GM23338 (cell line): ENCODE measurements around the gene ST6GALNAC3. TPM values are rescaled to one million over a fixed set of nuclear protein-coding genes. Genes with fewer than 3 reads are reported as not detected.

ENCODE experiments used
- ATAC-seq: fragments of 200-7000 bp; cut with Tn5 transposase; 3 replicates; pipeline ENCODE4 v1.9.1; 2020
- DNase-seq: peaks from one replicate; pipeline ENCODE4 v3.0.0-alpha.2; 2015; ENCODE audit warnings: low spot score
- H2AFZ ChIP-seq: fragments of 200-600 bp; sonication (generic); 2 replicates; pipeline ENCODE4 v1.8.0; 2016; ENCODE audit warnings: antibody characterized with exemption, mild to moderate bottlenecking, moderate library complexity
- H3F3A ChIP-seq: fragments of 200-600 bp; sonication (generic); replicated peaks from 2 replicates; pipeline ENCODE4 v1.8.0; 2017; ENCODE audit warnings: antibody characterized with exemption, mixed run types, low read depth
- H3K27ac ChIP-seq: fragments of 200-600 bp; sonication (generic); 2 replicates; pipeline ENCODE4 v1.6.1; 2016; ENCODE audit warnings: low read depth
- H3K27me3 ChIP-seq: fragments of 200-600 bp; sonication (generic); 2 replicates; pipeline ENCODE4 v1.8.0; 2016; ENCODE audit warnings: mild to moderate bottlenecking, mixed run types, moderate library complexity; ENCODE audit not compliant: insufficient read depth
- H3K36me3 ChIP-seq: fragments of 200-600 bp; sonication (generic); 2 replicates; pipeline ENCODE4 v1.8.0; 2016; ENCODE audit warnings: mild to moderate bottlenecking; ENCODE audit not compliant: insufficient read depth
- H3K4me1 ChIP-seq: fragments of 200-600 bp; sonication (generic); 2 replicates; pipeline ENCODE4 v1.8.0; 2016; ENCODE audit warnings: mild to moderate bottlenecking, moderate library complexity; ENCODE audit not compliant: insufficient read depth
- H3K4me2 ChIP-seq: fragments of 200-600 bp; sonication (generic); 2 replicates; pipeline ENCODE4 v1.7.1; 2017; ENCODE audit warnings: mixed run types
- H3K4me3 ChIP-seq: fragments of 200-600 bp; sonication (generic); 2 replicates; pipeline ENCODE4 v1.6.1; 2016; ENCODE audit warnings: mixed run types
- H3K79me2 ChIP-seq: fragments of 200-600 bp; sonication (generic); replicated peaks from 2 replicates; pipeline ENCODE4 v1.8.0; 2017; ENCODE audit warnings: mild to moderate bottlenecking; ENCODE audit not compliant: insufficient read depth
- H3K9me2 ChIP-seq: fragments of 200-600 bp; sonication (generic); 2 replicates; pipeline ENCODE4 v1.8.0; 2017; ENCODE audit not compliant: insufficient read depth
- H4K20me1 ChIP-seq: fragments of 200-600 bp; sonication (generic); replicated peaks from 2 replicates; pipeline ENCODE4 v1.8.0; 2017; ENCODE audit warnings: mild to moderate bottlenecking; ENCODE audit not compliant: insufficient read depth
- H3K27ac Mint-ChIP-seq: 2 replicates; pipeline ENCODE4 v1.8.0; 2020; ENCODE audit warnings: inconsistent platforms, mild to moderate bottlenecking, moderate library complexity, mixed read lengths
- H3K27me3 Mint-ChIP-seq: 3 replicates; pipeline ENCODE4 v1.8.0; 2022; ENCODE audit warnings: low read depth, mild to moderate bottlenecking, moderate library complexity, mixed read lengths, inconsistent platforms; ENCODE audit not compliant: insufficient read depth, poor library complexity
- H3K36me3 Mint-ChIP-seq: 3 replicates; pipeline ENCODE4 v1.8.0; 2021; ENCODE audit warnings: low read depth, mild to moderate bottlenecking, inconsistent platforms, moderate library complexity, mixed read lengths
- H3K4me1 Mint-ChIP-seq: 3 replicates; pipeline ENCODE4 v1.8.0; 2020; ENCODE audit warnings: mild to moderate bottlenecking, inconsistent platforms, mixed read lengths
- H3K4me3 Mint-ChIP-seq: 3 replicates; pipeline ENCODE4 v1.8.0; 2021; ENCODE audit warnings: moderate library complexity, mild to moderate bottlenecking, inconsistent platforms, mixed read lengths
- H3K9me3 Mint-ChIP-seq: 3 replicates; pipeline ENCODE4 v1.8.0; 2020; ENCODE audit warnings: moderate library complexity, mild to moderate bottlenecking, inconsistent platforms, mixed read lengths
- CREB1 ChIP-seq: fragments of 250-450 bp; sonication (Bioruptor Pico); IDR thresholded peaks from 2 replicates; pipeline ENCODE4 v1.5.0; 2020; ENCODE audit warnings: low read depth, mild to moderate bottlenecking, moderate library complexity
- CTCF ChIP-seq, 2 experiments: fragments of 200-600 bp in 1 of 2; sonication (generic) in 1 of 2; conservative IDR thresholded peaks; 2 replicates each; pipeline versions ENCODE4 v1.5.1 to v1.6.1; 2016 to 2017; ENCODE audit warnings: antibody characterized with exemption in 2 of 2, low read depth in 2 of 2, mild to moderate bottlenecking in 2 of 2, moderate library complexity in 1 of 2
- ETS1 ChIP-seq: IDR thresholded peaks from 2 replicates; pipeline ENCODE4 v1.6.1; 2016; ENCODE audit warnings: antibody characterized with exemption
- EZH2phosphoT487 ChIP-seq: fragments of 200-600 bp; sonication (generic); IDR thresholded peaks from one replicate; pipeline ENCODE4 v1.8.1; 2018; ENCODE audit warnings: antibody characterized with exemption; ENCODE audit not compliant: unreplicated experiment
- NANOG ChIP-seq: IDR thresholded peaks from 2 replicates; pipeline ENCODE4 v1.6.1; 2016; ENCODE audit warnings: antibody characterized with exemption, borderline replicate concordance
- POLR2AphosphoS5 ChIP-seq: IDR thresholded peaks from 2 replicates; pipeline ENCODE4 v1.6.1; 2016; ENCODE audit warnings: antibody characterized with exemption, low read depth
- REST ChIP-seq: IDR thresholded peaks from one replicate; pipeline ENCODE4 v1.6.1; 2018; ENCODE audit warnings: antibody characterized with exemption; ENCODE audit not compliant: unreplicated experiment
- STAT1 ChIP-seq: IDR thresholded peaks from one replicate; pipeline ENCODE4 v1.6.1; 2016; ENCODE audit warnings: antibody characterized with exemption; ENCODE audit not compliant: unreplicated experiment
- ZNF114 ChIP-seq: fragments of 250-450 bp; sonication (Bioruptor Pico); IDR thresholded peaks from 2 replicates; pipeline ENCODE4 v1.5.0; 2020; ENCODE audit warnings: mild to moderate bottlenecking, moderate library complexity
- ZNF331 ChIP-seq: fragments of 250-450 bp; sonication (Bioruptor Pico); IDR thresholded peaks from 2 replicates; pipeline ENCODE4 v1.5.0; 2020; ENCODE audit warnings: low read depth, mild to moderate bottlenecking, moderate library complexity
- polyA plus RNA-seq: library from polyadenylated mRNA; unstranded; fragments of >200 nt; fragmentation: Nextera tagmentation; extraction: Ambion mirVana; gene quantifications from 2 replicates; pipeline ENCODE4 v1.2.1, GENCODE V29; 2016
- total RNA-seq: library from RNA; depleted of rRNA; stranded (reverse); fragments of >200 nt; shearing (Covaris generic); gene quantifications from 2 replicates; pipeline ENCODE4 v1.2.3, GENCODE V29; 2014

ST6GALNAC3 gene
- total and polyA plus RNA-seq, 2 experiments from 2014 or later = 4.7 to 11.6 TPM

- no peak for TF ChIP-seq ETS1
- TF ChIP-seq EZH2phosphoT487 = no peak
- TF ChIP-seq NANOG = no peak
- TF ChIP-seq ZNF114 = no peak
- TF ChIP-seq POLR2AphosphoS5 = no peak
- TF ChIP-seq REST = no peak
- no peak for TF ChIP-seq ZNF331 (CRISPR knock-in tag)
Measured at GRCh38 chr1:76189310-76189709, 114.8 kb downstream of the ST6GALNAC3 start (continued).

- Histone ChIP-seq H3K9me2 (peaks cover 28% of the 10 kb centered on the region), H3K36me3 (no peaks in the 10 kb centered on the region), H4K20me1 (no peaks in the 10 kb centered on the region), H3K27ac (no peak overlapping the region), H3K79me2 (no peaks in the 10 kb centered on the region; the same call in 1 of the 2 replicates), H3K4me3 (no peak overlapping the region), H3K4me2 (no peak overlapping the region), H3K4me1 (peaks cover 6% of the 10 kb centered on the region), H3F3A (no peaks in the 10 kb centered on the region), H3K27me3 (no peaks in the 10 kb centered on the region), H2AFZ (no peak overlapping the region)
- Mint-ChIP-seq H3K36me3 (no peaks in the 10 kb centered on the region), H3K4me1 (peaks cover 9% of the 10 kb centered on the region; the same call in 1 of the 3 replicates), H3K27ac (no peak overlapping the region), H3K4me3 (no peak overlapping the region), H3K9me3 (no peaks in the 10 kb centered on the region), H3K27me3 (peaks cover 3% of the 10 kb centered on the region)
- no peak for ATAC-seq
- no peak for DNase-seq
- TF ChIP-seq EZH2phosphoT487 = no peak
- no peak for TF ChIP-seq CREB1
- no peak for TF ChIP-seq ETS1
- TF ChIP-seq POLR2AphosphoS5 = no peak
- no peak for TF ChIP-seq NANOG
- no peak for TF ChIP-seq CTCF (conservative IDR thresholded peaks at IDR 0.05; ENCODE audit: low read depth in 2 of 2)
- no peak for TF ChIP-seq STAT1
Measured at GRCh38 chr1:76190749-76191424, 116.3 kb downstream of the ST6GALNAC3 start.
